ENCODE data around the gene CUBN.

The CUBN gene

GRCh38 chr10:16909961-16910792, 219.4 kb downstream of the CUBN start:
- Histone ChIP-seq H3K4me2 (ENCODE audit: low read length) (no peak overlapping the region), H3K4me1 (ENCODE audit: control insufficient read depth, insufficient read depth, low read length) (peaks cover 3% of the 10 kb centered on the region), H3K36me3 (ENCODE audit: insufficient read depth, low read length) (no peaks in the 10 kb centered on the region), H3K27me3 (ENCODE audit: control insufficient read depth, insufficient read depth, low read length) (no peaks in the 10 kb centered on the region), H3K9me3 (replicated peaks; ENCODE audit: low read length) (no peaks in the 10 kb centered on the region), H3K9ac (ENCODE audit: low read depth, low read length) (no peak overlapping the region), H3K4me3 (ENCODE audit: low read length) (no peak overlapping the region)

GRCh38 chr10:16909271-16909767, 220.3 kb downstream of the CUBN start:
- Histone ChIP-seq H3K4me1 (ENCODE audit: control insufficient read depth, insufficient read depth, low read length) (peaks cover 9% of the 10 kb centered on the region), H3K36me3 (ENCODE audit: insufficient read depth, low read length) (no peaks in the 10 kb centered on the region), H3K4me3 (ENCODE audit: low read length) (no peak overlapping the region), H3K4me2 (ENCODE audit: low read length) (no peak overlapping the region), H3K9ac (ENCODE audit: low read depth, low read length) (no peak overlapping the region), H3K27me3 (ENCODE audit: control insufficient read depth, insufficient read depth, low read length) (no peaks in the 10 kb centered on the region), H3K9me3 (replicated peaks; ENCODE audit: low read length) (no peaks in the 10 kb centered on the region)

GRCh38 chr10:16907687-16908086, 221.9 kb downstream of the CUBN start:
- no peak overlapping the region for H3K4me3 ChIP-seq (ENCODE audit: low read length)
- no peak overlapping the region for H3K9ac ChIP-seq (ENCODE audit: low read depth, low read length)
- no peaks in the 10 kb centered on the region for H3K9me3 ChIP-seq (replicated peaks; ENCODE audit: low read length)
- no peaks in the 10 kb centered on the region for H3K27me3 ChIP-seq (ENCODE audit: control insufficient read depth, insufficient read depth, low read length)
- H3K4me2 ChIP-seq (ENCODE audit: low read length), result no peak overlapping the region
- no peaks in the 10 kb centered on the region for H3K36me3 ChIP-seq (ENCODE audit: insufficient read depth, low read length)
- H3K4me1 ChIP-seq (ENCODE audit: control insufficient read depth, insufficient read depth, low read length), result peaks cover 10% of the 10 kb centered on the region

GRCh38 chr10:16905320-16905719, 224.3 kb downstream of the CUBN start:
- Histone ChIP-seq H3K4me3 (ENCODE audit: low read length) (no peak overlapping the region), H3K27me3 (ENCODE audit: control insufficient read depth, insufficient read depth, low read length) (no peaks in the 10 kb centered on the region), H3K4me1 (ENCODE audit: control insufficient read depth, insufficient read depth, low read length) (peaks cover 9% of the 10 kb centered on the region), H3K9ac (ENCODE audit: low read depth, low read length) (no peak overlapping the region), H3K4me2 (ENCODE audit: low read length) (no peak overlapping the region), H3K36me3 (ENCODE audit: insufficient read depth, low read length) (no peaks in the 10 kb centered on the region), H3K9me3 (replicated peaks; ENCODE audit: low read length) (no peaks in the 10 kb centered on the region)

- H3K4me2 ChIP-seq (ENCODE audit: low read length), result no peak overlapping the region
- peaks cover 7% of the 10 kb centered on the region for H3K4me1 ChIP-seq (ENCODE audit: control insufficient read depth, insufficient read depth, low read length)
- H3K9ac ChIP-seq (ENCODE audit: low read depth, low read length), result no peak overlapping the region
- H3K36me3 ChIP-seq (ENCODE audit: insufficient read depth, low read length), result no peaks in the 10 kb centered on the region
- H3K4me3 ChIP-seq (ENCODE audit: low read length), result no peak overlapping the region
- H3K27me3 ChIP-seq (ENCODE audit: control insufficient read depth, insufficient read depth, low read length), result no peaks in the 10 kb centered on the region
- no peaks in the 10 kb centered on the region for H3K9me3 ChIP-seq (replicated peaks; ENCODE audit: low read length)
Measured at GRCh38 chr10:16904639-16905061, 225.0 kb downstream of the CUBN start.

GRCh38 chr10:16904049-16904448, 225.6 kb downstream of the CUBN start:
- Histone ChIP-seq H3K27me3 (ENCODE audit: control insufficient read depth, insufficient read depth, low read length) (no peaks in the 10 kb centered on the region), H3K4me3 (ENCODE audit: low read length) (no peak overlapping the region), H3K9ac (ENCODE audit: low read depth, low read length) (no peak overlapping the region), H3K9me3 (replicated peaks; ENCODE audit: low read length) (no peaks in the 10 kb centered on the region), H3K4me2 (ENCODE audit: low read length) (no peak overlapping the region), H3K4me1 (ENCODE audit: control insufficient read depth, insufficient read depth, low read length) (peaks cover 7% of the 10 kb centered on the region), H3K36me3 (ENCODE audit: insufficient read depth, low read length) (no peaks in the 10 kb centered on the region)

GRCh38 chr10:16902606-16903005, 227.0 kb downstream of the CUBN start:
- Histone ChIP-seq H3K4me2 (ENCODE audit: low read length) (no peak overlapping the region), H3K9ac (ENCODE audit: low read depth, low read length) (no peak overlapping the region), H3K36me3 (ENCODE audit: insufficient read depth, low read length) (no peaks in the 10 kb centered on the region), H3K9me3 (replicated peaks; ENCODE audit: low read length) (no peaks in the 10 kb centered on the region), H3K27me3 (ENCODE audit: control insufficient read depth, insufficient read depth, low read length) (no peaks in the 10 kb centered on the region), H3K4me1 (ENCODE audit: control insufficient read depth, insufficient read depth, low read length) (peaks cover 7% of the 10 kb centered on the region), H3K4me3 (ENCODE audit: low read length) (no peak overlapping the region)

- Histone ChIP-seq H3K4me3 (ENCODE audit: low read length) (no peak overlapping the region), H3K9ac (ENCODE audit: low read depth, low read length) (no peak overlapping the region), H3K4me1 (ENCODE audit: control insufficient read depth, insufficient read depth, low read length) (peaks cover 7% of the 10 kb centered on the region), H3K9me3 (replicated peaks; ENCODE audit: low read length) (no peaks in the 10 kb centered on the region), H3K27me3 (ENCODE audit: control insufficient read depth, insufficient read depth, low read length) (no peaks in the 10 kb centered on the region), H3K36me3 (ENCODE audit: insufficient read depth, low read length) (no peaks in the 10 kb centered on the region), H3K4me2 (ENCODE audit: low read length) (no peak overlapping the region)
Measured at GRCh38 chr10:16901106-16901505, 228.5 kb downstream of the CUBN start.

- Histone ChIP-seq H3K4me2 (ENCODE audit: low read length) (no peak overlapping the region), H3K27me3 (ENCODE audit: control insufficient read depth, insufficient read depth, low read length) (no peaks in the 10 kb centered on the region), H3K36me3 (ENCODE audit: insufficient read depth, low read length) (no peaks in the 10 kb centered on the region), H3K4me3 (ENCODE audit: low read length) (no peak overlapping the region), H3K4me1 (ENCODE audit: control insufficient read depth, insufficient read depth, low read length) (peaks cover 6% of the 10 kb centered on the region), H3K9ac (ENCODE audit: low read depth, low read length) (no peak overlapping the region), H3K9me3 (replicated peaks; ENCODE audit: low read length) (no peaks in the 10 kb centered on the region)
Measured at GRCh38 chr10:16896993-16897392, 232.6 kb downstream of the CUBN start.

GRCh38 chr10:16894821-16895220, 234.8 kb downstream of the CUBN start:
- Histone ChIP-seq H3K4me1 (ENCODE audit: control insufficient read depth, insufficient read depth, low read length) (peaks cover 17% of the 10 kb centered on the region), H3K27me3 (ENCODE audit: control insufficient read depth, insufficient read depth, low read length) (no peaks in the 10 kb centered on the region), H3K4me3 (ENCODE audit: low read length) (no peak overlapping the region), H3K36me3 (ENCODE audit: insufficient read depth, low read length) (no peaks in the 10 kb centered on the region), H3K9ac (ENCODE audit: low read depth, low read length) (no peak overlapping the region), H3K9me3 (replicated peaks; ENCODE audit: low read length) (no peaks in the 10 kb centered on the region), H3K4me2 (ENCODE audit: low read length) (no peak overlapping the region)

- H3K4me3 ChIP-seq (ENCODE audit: low read length), result no peak overlapping the region
- H3K4me2 ChIP-seq (ENCODE audit: low read length), result no peak overlapping the region
- no peak overlapping the region for H3K9ac ChIP-seq (ENCODE audit: low read depth, low read length)
- H3K27me3 ChIP-seq (ENCODE audit: control insufficient read depth, insufficient read depth, low read length), result no peaks in the 10 kb centered on the region
- peaks cover 17% of the 10 kb centered on the region for H3K4me1 ChIP-seq (ENCODE audit: control insufficient read depth, insufficient read depth, low read length)
- H3K9me3 ChIP-seq (replicated peaks; ENCODE audit: low read length), result no peaks in the 10 kb centered on the region
- no peaks in the 10 kb centered on the region for H3K36me3 ChIP-seq (ENCODE audit: insufficient read depth, low read length)
Measured at GRCh38 chr10:16893664-16894063, 235.9 kb downstream of the CUBN start.
